ENCODE results near the gene C10orf120.

DNA sequence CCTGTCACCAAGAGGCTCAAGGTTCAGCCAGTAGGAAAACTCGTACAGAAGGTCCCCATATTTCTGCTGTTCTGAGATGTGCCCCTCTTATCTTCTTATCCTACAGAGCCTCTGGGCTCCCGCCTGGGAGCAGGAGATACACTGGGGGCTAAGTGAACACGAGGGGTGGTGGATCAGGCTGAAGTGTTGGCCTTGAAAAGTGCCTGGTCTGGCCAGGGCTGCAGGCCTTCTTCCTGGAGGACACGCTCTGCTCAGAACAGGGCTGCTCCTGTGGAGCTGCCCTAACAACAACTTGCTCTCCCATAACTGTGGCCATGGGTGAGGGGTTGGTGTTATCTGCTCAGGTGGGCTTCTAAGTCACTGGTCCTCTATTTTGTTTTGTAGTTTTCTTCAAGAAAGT lies 33.7 kb downstream of the C10orf120 start:
- TF ChIP-seq CTCF (IDR thresholded peaks at IDR 0.05) (no peak), POLR2AphosphoS5 (IDR thresholded peaks at IDR 0.05) (no peak), EP300 (IDR thresholded peaks at IDR 0.05) (no peak), POLR2A (IDR thresholded peaks at IDR 0.05) (no peak)
